AG10803 (cell line): Measurements from ENCODE around the gene USP3.

Experiments used
- DNase-seq: peaks from one replicate; pipeline ENCODE4 v3.0.0; 2010; ENCODE audit warnings: low read depth
- H3K4me3 ChIP-seq: 2 replicates; pipeline ENCODE4 v1.5.1; 2011; ENCODE audit warnings: mild to moderate bottlenecking, low read length, control low read depth
- TF ChIP-seq, protein P1 (sequence below): conservative IDR thresholded peaks from 2 replicates; pipeline ENCODE4 v1.5.1; 2011; ENCODE audit warnings: mild to moderate bottlenecking, low read length, control low read depth, inconsistent platforms

Gene USP3

DNA sequence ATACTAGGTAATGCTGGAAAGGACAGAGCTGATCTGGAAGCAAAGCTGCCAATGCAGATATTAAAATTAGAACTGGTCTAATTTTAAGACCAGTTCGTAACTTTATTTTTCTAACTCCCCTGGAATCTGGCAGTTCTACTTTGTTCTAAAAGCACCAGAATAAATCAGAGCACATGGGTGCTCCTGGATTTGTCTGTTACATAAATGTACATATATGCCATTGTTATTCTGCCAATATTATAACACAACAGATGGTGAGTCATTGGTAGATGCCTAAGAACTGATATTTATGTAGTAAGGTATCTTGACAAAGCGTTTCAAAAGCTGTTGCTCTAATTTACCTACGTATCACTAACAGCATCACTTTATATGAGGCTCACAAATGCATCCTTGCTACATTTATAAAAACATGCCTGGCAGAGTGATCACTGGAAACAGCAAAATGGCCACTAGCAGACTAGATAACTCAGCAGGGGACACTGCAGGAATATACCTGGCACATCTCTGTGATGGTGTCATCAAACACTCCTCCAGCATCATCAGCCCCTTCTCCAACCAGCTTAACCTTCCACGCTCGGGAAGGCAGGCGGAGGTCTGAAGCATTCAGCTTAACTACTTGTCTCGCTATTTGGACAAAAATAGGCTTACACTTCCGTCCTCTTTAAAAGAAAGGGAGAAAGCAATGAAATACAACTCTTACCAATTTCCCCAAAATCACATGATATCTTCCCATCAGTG is 119.0 kb downstream of the USP3 start:
- no peak for DNase-seq
- TF ChIP-seq, protein P1, sequence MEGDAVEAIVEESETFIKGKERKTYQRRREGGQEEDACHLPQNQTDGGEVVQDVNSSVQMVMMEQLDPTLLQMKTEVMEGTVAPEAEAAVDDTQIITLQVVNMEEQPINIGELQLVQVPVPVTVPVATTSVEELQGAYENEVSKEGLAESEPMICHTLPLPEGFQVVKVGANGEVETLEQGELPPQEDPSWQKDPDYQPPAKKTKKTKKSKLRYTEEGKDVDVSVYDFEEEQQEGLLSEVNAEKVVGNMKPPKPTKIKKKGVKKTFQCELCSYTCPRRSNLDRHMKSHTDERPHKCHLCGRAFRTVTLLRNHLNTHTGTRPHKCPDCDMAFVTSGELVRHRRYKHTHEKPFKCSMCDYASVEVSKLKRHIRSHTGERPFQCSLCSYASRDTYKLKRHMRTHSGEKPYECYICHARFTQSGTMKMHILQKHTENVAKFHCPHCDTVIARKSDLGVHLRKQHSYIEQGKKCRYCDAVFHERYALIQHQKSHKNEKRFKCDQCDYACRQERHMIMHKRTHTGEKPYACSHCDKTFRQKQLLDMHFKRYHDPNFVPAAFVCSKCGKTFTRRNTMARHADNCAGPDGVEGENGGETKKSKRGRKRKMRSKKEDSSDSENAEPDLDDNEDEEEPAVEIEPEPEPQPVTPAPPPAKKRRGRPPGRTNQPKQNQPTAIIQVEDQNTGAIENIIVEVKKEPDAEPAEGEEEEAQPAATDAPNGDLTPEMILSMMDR: no peak
- no peak overlapping the region for H3K4me3 ChIP-seq

DNA sequence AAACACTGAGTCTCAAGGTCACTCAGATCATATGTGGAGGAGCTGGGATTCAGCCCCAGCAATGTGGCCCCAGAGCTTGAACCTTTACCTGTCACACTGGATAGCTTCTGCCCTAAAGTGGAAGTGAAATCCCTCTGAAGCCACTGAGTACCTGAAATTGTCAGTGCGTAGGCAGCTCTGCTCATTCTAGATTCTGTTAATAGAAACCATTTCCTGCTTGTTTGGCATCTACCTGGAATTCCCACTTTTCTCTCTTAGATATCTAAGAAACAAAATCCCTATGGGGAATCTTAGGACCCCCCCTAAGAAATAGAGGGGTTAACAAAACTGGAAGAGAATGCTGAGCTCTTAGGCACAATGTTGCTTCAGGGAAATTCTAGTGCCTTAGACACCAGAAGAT is 122.6 kb downstream of the USP3 start:
- TF ChIP-seq, protein P1: no peak
- DNase-seq: no peak
- no peak overlapping the region for H3K4me3 ChIP-seq

DNA sequence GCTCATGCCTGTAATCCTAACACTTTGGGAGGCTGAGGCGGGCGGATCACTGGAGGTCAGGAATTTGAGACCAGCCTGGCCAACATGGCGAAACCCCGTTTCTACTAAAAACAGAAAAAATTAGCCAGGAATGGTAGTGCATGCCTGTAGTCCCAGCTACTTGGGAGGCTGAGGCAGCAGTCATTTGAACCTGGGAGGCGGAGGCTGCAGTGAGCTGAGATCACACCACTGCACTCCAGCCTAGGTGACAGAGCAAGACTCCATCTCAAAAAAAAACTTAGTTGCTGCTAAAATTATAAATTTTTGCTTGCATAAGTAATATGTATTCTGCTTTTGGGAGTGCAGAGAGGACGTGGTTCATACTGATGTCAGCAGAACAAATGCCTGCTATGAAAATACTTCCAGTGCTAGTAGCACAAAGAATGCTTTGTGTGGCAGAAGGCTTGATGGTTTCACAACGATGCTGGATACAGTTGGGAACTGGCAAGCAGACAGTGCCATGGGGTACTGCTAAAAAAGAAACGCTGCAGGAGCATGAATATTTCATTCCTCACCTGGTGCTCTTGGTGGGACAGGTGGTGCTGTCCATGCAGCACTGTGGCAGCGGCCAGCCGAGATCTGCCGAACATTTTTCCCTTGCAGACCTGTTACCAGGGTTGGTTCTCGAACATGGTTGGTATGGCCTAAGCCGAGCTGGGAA is 123.9 kb downstream of the USP3 start:
- TF ChIP-seq, protein P1: no peak
- DNase-seq: peak; percentile 10
- no peak overlapping the region for H3K4me3 ChIP-seq

DNA sequence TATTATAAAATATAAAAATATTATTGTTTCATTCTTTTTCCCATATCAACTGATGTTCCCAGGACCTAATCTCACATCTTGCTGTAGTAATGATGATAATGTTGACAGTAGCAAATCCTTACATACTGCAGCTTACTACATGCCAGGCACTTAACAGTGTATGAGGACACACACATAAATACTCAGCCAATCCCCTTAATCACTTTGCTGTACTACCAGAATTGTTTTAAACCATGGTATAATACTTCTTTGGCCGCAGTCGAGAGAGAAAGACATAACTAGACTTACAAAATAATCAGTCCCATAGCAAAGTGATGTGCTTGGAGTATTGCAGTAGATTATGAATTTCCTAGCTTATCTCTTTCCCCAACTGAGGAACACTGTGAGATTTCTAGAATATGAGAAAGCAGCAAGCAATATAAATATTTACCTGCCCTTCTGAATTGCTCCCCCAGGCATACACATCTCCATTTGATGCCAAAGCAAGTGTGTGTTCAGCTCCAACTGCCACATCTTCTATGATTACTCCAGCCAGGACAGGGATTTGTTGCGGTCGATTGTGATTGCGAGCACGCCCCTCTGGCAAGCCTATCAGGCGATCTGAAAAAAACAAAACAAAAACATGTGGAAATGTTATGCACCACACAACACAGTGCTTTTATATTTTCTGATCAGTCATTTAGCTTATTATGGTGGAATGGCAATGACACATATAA is 125.8 kb downstream of the USP3 start:
- H3K4me3 ChIP-seq: no peak overlapping the region
- no peak for DNase-seq
- TF ChIP-seq, protein P1: no peak

DNA sequence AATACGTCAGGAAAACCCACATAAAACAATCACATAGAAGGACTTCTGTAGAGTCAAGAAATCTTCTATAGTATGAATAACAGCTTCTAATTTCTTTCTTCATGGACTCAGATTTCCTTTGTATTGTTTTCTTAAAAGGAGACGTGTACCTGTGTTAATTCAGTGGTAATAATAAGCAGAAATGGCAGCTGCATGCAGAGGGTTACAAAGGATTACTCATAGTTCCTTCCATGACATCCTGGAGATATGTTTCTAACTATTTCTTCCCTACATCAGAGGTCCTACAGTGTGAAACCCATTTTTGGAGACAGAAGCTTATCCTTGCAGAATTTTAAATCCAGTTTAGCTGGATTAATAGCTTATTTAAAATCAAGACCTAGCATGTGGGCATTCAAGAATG is 128.9 kb downstream of the USP3 start:
- no peak for DNase-seq

DNA sequence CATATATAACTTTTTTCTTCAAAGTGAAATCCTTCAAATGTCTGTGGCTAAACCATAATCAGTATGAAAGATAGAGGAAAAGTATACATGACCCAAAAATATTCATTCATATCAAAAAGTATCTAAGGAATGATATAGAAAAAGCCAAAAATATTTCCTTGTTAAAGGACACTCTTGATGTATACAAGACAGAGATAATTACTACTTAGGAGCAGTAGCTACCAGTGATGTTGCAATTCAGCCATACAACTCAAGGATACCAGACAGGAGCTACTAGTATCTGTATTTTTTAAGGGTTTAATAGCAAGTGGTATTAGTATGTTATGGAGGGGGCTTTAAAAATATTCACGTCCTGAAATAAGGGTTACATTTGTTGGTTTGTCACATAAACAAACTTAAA is 129.8 kb downstream of the USP3 start:
- TF ChIP-seq, protein P1: no peak
- no peak overlapping the region for H3K4me3 ChIP-seq
- DNase-seq: no peak

More for the DNA sequence above, 128.9 kb downstream of the USP3 start:
- no peak overlapping the region for H3K4me3 ChIP-seq
- TF ChIP-seq, protein P1: no peak
